K562 (cell line): ENCODE results near the gene GEN1. TPM values are rescaled to one million over a fixed set of nuclear protein-coding genes. Genes with fewer than 3 reads are reported as not detected.

Experiments used
- ARHGAP35 ChIP-seq: fragments of 450-650 bp; IDR thresholded peaks from 2 replicates; pipeline ENCODE4 v1.6.1; 2018; ENCODE audit not compliant: partially characterized antibody
- COPS2 ChIP-seq: fragments of 450-650 bp; conservative IDR thresholded peaks from 2 replicates; pipeline ENCODE4 v1.6.1; 2016; ENCODE audit warnings: mild to moderate bottlenecking, moderate library complexity
- CSDE1 ChIP-seq, 2 experiments: fragments of 450-650 bp; IDR thresholded peaks; 2 replicates each; pipeline ENCODE4 v1.6.1; 2016; ENCODE audit warnings: mild to moderate bottlenecking in 1 of 2
- DACH1 ChIP-seq: fragments of 450-650 bp; IDR thresholded peaks from 2 replicates; pipeline ENCODE4 v1.6.1; 2018; ENCODE audit not compliant: partially characterized antibody
- HDAC2 ChIP-seq: fragments of 450-650 bp; IDR thresholded peaks from 2 replicates; pipeline ENCODE4 v1.6.1; 2016; ENCODE audit warnings: mild to moderate bottlenecking
- KLF16 ChIP-seq: IDR thresholded peaks from 2 replicates; pipeline ENCODE4 v1.6.1; 2016; ENCODE audit warnings: antibody characterized with exemption
- LEF1 ChIP-seq: fragments of 450-650 bp; IDR thresholded peaks from 2 replicates; pipeline ENCODE4 v1.6.1; 2016; ENCODE audit warnings: mild to moderate bottlenecking
- PHF8 ChIP-seq: fragments of 200-600 bp; sonication (generic); IDR thresholded peaks from 2 replicates; pipeline ENCODE4 v1.6.1; 2012; ENCODE audit warnings: mixed run types, mild to moderate bottlenecking, inconsistent platforms, low read length, moderate library complexity, borderline replicate concordance
- PTBP1 ChIP-seq: fragments of 200-400 bp; formaldehyde crosslinking; IDR thresholded peaks from 2 replicates; pipeline ENCODE4 v1.6.1; 2017; ENCODE audit warnings: low read depth, low read length
- PTTG1 ChIP-seq: fragments of 450-650 bp; IDR thresholded peaks from 2 replicates; pipeline ENCODE4 v1.6.1; 2016; ENCODE audit warnings: low read depth, mild to moderate bottlenecking, missing genetic modification characterization, missing compliant biosample characterization
- SNRNP70 ChIP-seq: fragments of 200-400 bp; formaldehyde crosslinking; optimal IDR thresholded peaks from 2 replicates; pipeline ENCODE3; 2017; ENCODE audit warnings: low read depth, low read length
- SRSF3 ChIP-seq: fragments of 200-400 bp; formaldehyde crosslinking; IDR thresholded peaks from 2 replicates; pipeline ENCODE4 v1.6.1; 2016; ENCODE audit warnings: mild to moderate bottlenecking, low read length, moderate library complexity; ENCODE audit not compliant: insufficient read depth
- TAF15 ChIP-seq: fragments of 200-400 bp; formaldehyde crosslinking; IDR thresholded peaks from 2 replicates; pipeline ENCODE4 v1.6.1; 2017; ENCODE audit warnings: mild to moderate bottlenecking, low read depth, low read length, moderate library complexity
- TSC22D4 ChIP-seq: fragments of 450-650 bp; IDR thresholded peaks from 2 replicates; pipeline ENCODE4 v1.6.1; 2016; ENCODE audit warnings: missing genetic modification characterization, missing biosample characterization, control low read depth
- ZNF224 ChIP-seq: sonication (generic); formaldehyde crosslinking; IDR thresholded peaks from 2 replicates; pipeline ENCODE4 v1.8.0; 2022; ENCODE audit warnings: mild to moderate bottlenecking, missing genetic modification reagents
- ZNF384 ChIP-seq: IDR thresholded peaks from 2 replicates; pipeline ENCODE4 v1.6.1; 2012; ENCODE audit warnings: low read depth, low read length, improper control_type of control experiment
- ZNF507 ChIP-seq: conservative IDR thresholded peaks from 2 replicates; pipeline ENCODE4 v1.6.1; 2017; ENCODE audit warnings: missing genetic modification characterization, missing compliant biosample characterization
- ZNF668 ChIP-seq: fragments of 250-450 bp; sonication (Bioruptor Pico); IDR thresholded peaks from 2 replicates; pipeline ENCODE4 v1.8.0; 2022; ENCODE audit warnings: mild to moderate bottlenecking, inconsistent platforms
- ZNF764 ChIP-seq: fragments of 250-450 bp; sonication (Bioruptor Pico); IDR thresholded peaks from 2 replicates; pipeline ENCODE4 v1.4.0; 2020; ENCODE audit warnings: low read depth, mild to moderate bottlenecking, moderate library complexity
- ZNF785 ChIP-seq: fragments of 250-450 bp; sonication (Bioruptor Pico); IDR thresholded peaks from 2 replicates; pipeline ENCODE4 v1.4.0; 2020; ENCODE audit warnings: mild to moderate bottlenecking
- polyA plus RNA-seq, 8 experiments: library from polyadenylated mRNA; depleted of rRNA in 4 of 8; stranded (reverse) in 5 of 8; unstranded in 3 of 8; fragments of >200 nt; fragmentation: Nextera tagmentation in 2 of 8; fragmentation: Illumina TruSeq in 1 of 8; extraction: Ambion mirVana in 2 of 8; extraction: Trizol in 1 of 8; gene quantifications; 2 replicates each; pipeline versions ENCODE4 v1.2.1 to v1.2.3, GENCODE V29; 2011 to 2014; ENCODE audit warnings: inconsistent platforms in 1 of 8, missing spikeins in 1 of 8
- total RNA-seq, 7 experiments: library from RNA; depleted of rRNA in 6 of 7; stranded (reverse); fragments of >200 nt in 6 of 7; fragmentation: Illumina TruSeq in 2 of 7; extraction: Trizol in 2 of 7; gene quantifications; 2 replicates each; pipeline versions ENCODE4 v1.2.1 to v1.2.3, GENCODE V29; 2011 to 2021; ENCODE audit warnings: low replicate concordance in 1 of 7
- TF ChIP-seq, protein P1 (sequence below): fragments of 150-350 bp; conservative IDR thresholded peaks from 2 replicates; pipeline ENCODE4 v1.6.1; 2014; ENCODE audit warnings: low read length
- TF ChIP-seq, protein P2 (sequence below), 2 experiments: IDR thresholded peaks; 2 replicates each; pipeline ENCODE4 v1.6.1; 2011; ENCODE audit warnings: borderline replicate concordance in 1 of 2, control low read depth in 1 of 2, low read depth in 1 of 2, low read length in 1 of 2, mild to moderate bottlenecking in 1 of 2, mixed read lengths in 1 of 2, moderate library complexity in 1 of 2; ENCODE audit not compliant: insufficient read depth in 1 of 2, insufficient read length in 1 of 2, poor library complexity in 1 of 2, severe bottlenecking in 1 of 2; ENCODE audit errors: extremely low read depth in 1 of 2
- TF ChIP-seq, protein P3 (sequence below): sonication (generic); formaldehyde crosslinking; IDR thresholded peaks from 2 replicates; pipeline ENCODE4 v1.5.0; 2020; ENCODE audit warnings: missing genetic modification reagents
- TF ChIP-seq, protein P4 (sequence below): fragments of 250-450 bp; sonication (Bioruptor Pico); IDR thresholded peaks from 2 replicates; pipeline ENCODE4 v1.8.0; 2021; ENCODE audit warnings: borderline replicate concordance, mild to moderate bottlenecking, moderate library complexity; ENCODE audit not compliant: poor library complexity, severe bottlenecking

The GEN1 gene
- total and polyA plus RNA-seq, 9 of the 15 experiments (the other 6 are each of a cell fraction or from before 2014, with no cell fraction given) = 8.6 to 39.7 (median 24.5) TPM

DNA sequence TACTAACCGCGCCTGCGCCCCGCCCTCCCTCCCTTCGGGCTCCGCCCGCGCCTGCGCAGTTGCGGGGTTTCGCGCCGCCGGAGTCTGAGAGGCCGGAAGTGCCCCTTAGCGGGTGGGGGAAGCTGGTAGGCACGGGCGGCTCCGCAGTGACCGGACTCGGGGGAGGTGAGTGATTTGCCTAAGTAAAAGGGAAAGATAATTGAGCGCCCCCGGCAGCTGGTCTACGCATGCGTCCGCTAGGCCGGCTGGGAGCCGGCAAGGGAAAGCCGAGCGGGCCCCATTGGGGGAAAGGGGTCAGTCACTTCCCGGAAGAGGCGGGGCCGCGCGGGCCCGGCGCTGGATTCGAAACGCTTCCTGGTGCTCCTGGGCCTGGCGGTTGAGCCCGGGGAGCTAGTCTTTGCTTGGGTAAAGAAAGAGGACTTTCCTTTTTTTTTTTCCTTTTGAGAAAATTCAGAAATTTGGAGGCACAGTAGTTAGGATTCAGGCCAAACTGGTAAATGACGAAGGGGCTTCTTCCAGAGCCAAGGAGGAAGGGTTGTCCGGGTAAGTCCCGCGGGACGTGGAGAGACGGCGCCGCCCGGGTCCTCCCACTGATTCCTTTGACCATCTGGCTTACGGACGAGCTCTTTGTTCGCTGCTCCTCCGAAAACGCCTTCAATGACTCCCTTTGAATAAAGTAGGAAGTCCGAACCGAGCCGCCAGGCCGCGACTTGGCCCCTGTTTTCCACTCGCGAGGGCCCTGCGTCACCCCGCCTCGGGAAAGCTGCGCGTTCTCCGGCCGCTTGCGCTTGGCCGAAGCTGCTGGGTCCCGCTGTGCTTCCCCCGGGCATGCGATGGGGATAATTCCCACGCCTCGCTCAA lies at the start of gene GEN1, which contains the start of gene SMC6 (continued):
- TF ChIP-seq, protein P1, sequence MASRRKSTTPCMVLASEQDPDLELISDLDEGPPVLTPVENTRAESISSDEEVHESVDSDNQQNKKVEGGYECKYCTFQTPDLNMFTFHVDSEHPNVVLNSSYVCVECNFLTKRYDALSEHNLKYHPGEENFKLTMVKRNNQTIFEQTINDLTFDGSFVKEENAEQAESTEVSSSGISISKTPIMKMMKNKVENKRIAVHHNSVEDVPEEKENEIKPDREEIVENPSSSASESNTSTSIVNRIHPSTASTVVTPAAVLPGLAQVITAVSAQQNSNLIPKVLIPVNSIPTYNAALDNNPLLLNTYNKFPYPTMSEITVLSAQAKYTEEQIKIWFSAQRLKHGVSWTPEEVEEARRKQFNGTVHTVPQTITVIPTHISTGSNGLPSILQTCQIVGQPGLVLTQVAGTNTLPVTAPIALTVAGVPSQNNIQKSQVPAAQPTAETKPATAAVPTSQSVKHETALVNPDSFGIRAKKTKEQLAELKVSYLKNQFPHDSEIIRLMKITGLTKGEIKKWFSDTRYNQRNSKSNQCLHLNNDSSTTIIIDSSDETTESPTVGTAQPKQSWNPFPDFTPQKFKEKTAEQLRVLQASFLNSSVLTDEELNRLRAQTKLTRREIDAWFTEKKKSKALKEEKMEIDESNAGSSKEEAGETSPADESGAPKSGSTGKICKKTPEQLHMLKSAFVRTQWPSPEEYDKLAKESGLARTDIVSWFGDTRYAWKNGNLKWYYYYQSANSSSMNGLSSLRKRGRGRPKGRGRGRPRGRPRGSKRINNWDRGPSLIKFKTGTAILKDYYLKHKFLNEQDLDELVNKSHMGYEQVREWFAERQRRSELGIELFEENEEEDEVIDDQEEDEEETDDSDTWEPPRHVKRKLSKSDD = no peak
- no peak for TF ChIP-seq ZNF785 (CRISPR knock-in tag)
- TF ChIP-seq SNRNP70 = no peak
- TF ChIP-seq, protein P2, sequence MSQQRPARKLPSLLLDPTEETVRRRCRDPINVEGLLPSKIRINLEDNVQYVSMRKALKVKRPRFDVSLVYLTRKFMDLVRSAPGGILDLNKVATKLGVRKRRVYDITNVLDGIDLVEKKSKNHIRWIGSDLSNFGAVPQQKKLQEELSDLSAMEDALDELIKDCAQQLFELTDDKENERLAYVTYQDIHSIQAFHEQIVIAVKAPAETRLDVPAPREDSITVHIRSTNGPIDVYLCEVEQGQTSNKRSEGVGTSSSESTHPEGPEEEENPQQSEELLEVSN (IDR thresholded peaks at IDR 0.05; ENCODE audit: borderline replicate concordance in 1 of 2, extremely low read depth in 1 of 2, insufficient read depth in 1 of 2, insufficient read length in 1 of 2, low read depth in 1 of 2, low read length in 1 of 2, poor library complexity in 1 of 2, severe bottlenecking in 1 of 2) = peak in 1 of 2 experiments; percentile 25
- TF ChIP-seq TAF15 = no peak
- TF ChIP-seq CSDE1 (IDR thresholded peaks at IDR 0.05) = no peak
- TF ChIP-seq ZNF384 = no peak
- no peak for TF ChIP-seq COPS2
- no peak for TF ChIP-seq ZNF224
- TF ChIP-seq, protein P3, sequence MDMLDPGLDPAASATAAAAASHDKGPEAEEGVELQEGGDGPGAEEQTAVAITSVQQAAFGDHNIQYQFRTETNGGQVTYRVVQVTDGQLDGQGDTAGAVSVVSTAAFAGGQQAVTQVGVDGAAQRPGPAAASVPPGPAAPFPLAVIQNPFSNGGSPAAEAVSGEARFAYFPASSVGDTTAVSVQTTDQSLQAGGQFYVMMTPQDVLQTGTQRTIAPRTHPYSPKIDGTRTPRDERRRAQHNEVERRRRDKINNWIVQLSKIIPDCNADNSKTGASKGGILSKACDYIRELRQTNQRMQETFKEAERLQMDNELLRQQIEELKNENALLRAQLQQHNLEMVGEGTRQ (CRISPR knock-in tag) = no peak
- no peak for TF ChIP-seq LEF1
- no peak for TF ChIP-seq SRSF3
- TF ChIP-seq, protein P4, sequence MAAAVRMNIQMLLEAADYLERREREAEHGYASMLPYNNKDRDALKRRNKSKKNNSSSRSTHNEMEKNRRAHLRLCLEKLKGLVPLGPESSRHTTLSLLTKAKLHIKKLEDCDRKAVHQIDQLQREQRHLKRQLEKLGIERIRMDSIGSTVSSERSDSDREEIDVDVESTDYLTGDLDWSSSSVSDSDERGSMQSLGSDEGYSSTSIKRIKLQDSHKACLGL (CRISPR knock-in tag) = no peak
- TF ChIP-seq TSC22D4 (tag) = no peak
- TF ChIP-seq ZNF668 (CRISPR knock-in tag) = no peak
- TF ChIP-seq DACH1 = no peak
- TF ChIP-seq ZNF764 (CRISPR knock-in tag) = no peak
- TF ChIP-seq ARHGAP35 = no peak
- TF ChIP-seq KLF16 = no peak
- TF ChIP-seq PTBP1 = no peak
- TF ChIP-seq PTTG1 (tag) = no peak
- peak; percentile 45; the same call in 1 of the 2 replicates for TF ChIP-seq HDAC2
- peak; percentile 79 for TF ChIP-seq PHF8
- no peak for TF ChIP-seq ZNF507 (tag)
